Measurements from ENCODE around the gene SUSD4. TPM values are rescaled to one million over a fixed set of nuclear protein-coding genes. Genes with fewer than 3 reads are reported as not detected.

Gene SUSD4
- total and polyA plus RNA-seq, 2 of the 4 experiments (the other 2 are of a cell fraction) = 1.8 to 2.7 TPM

DNA sequence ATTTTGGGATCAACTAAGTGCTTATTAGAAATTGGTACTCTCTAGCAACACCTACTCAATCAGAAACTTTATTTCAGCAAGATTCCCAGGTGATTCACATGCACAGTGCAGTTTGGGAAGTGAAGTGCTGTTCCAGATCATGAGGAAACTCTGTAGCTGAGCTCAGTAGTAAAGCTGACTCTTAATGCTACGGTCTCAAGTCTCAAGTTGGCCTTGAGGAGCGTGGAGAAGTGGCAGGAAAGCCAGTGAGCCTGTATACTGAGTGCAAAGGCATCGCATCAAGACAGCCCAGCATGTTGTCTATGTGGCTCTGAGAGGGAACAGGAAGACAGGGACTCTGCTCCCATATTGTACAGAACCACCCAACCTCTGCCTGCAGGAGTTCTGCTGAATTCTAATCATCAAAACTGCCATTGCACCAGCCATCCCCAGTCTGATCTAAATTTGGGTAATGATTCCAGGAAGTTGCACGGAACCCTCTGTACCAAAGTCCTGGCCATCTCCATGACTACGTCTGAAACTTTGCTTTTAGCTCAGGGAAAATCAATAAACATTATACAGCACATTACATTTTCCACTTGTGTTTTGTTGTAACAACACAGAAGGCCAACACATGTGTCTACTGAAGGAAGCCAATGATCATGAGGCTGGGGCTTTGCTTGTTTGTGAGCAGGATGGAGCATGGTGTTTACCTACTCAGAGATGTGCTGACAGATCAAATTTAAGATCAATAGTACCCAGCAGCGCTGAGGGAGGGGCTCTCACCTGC lies 115.8 kb downstream of the SUSD4 start:
- Histone ChIP-seq H3K27ac (ENCODE audit: insufficient read depth, low read length) (no peak overlapping the region), H4K5ac (ENCODE audit: low read depth, low read length) (no peak overlapping the region), H4K91ac (ENCODE audit: insufficient read depth, low read depth, low read length) (no peak overlapping the region), H3K4me1 (ENCODE audit: control insufficient read depth, insufficient read depth, low read length) (no peaks in the 10 kb centered on the region), H2BK20ac (ENCODE audit: low read depth, low read length) (no peak overlapping the region), H3K79me1 (ENCODE audit: low read depth in 1 of 2, low read length in 2 of 2) (no peaks in the 10 kb centered on the region), H3K4ac (ENCODE audit: low read depth, low read length) (no peak overlapping the region), H3K23ac (ENCODE audit: low read depth, low read length) (no peak overlapping the region), H2BK5ac (ENCODE audit: low read depth, low read length, poor library complexity, severe bottlenecking) (no peak overlapping the region), H4K20me1 (ENCODE audit: insufficient read depth, low read length) (no peaks in the 10 kb centered on the region), H2BK120ac (ENCODE audit: low read depth, low read length) (no peak overlapping the region), H3K27me3 (ENCODE audit: control insufficient read depth, insufficient read depth, low read length) (peaks cover 20% of the 10 kb centered on the region), H3K9me3 (ENCODE audit: control insufficient read depth, insufficient read depth, low read length) (no peaks in the 10 kb centered on the region), H3K36me3 (ENCODE audit: control insufficient read depth, insufficient read depth, low read length) (no peaks in the 10 kb centered on the region), H3K56ac (ENCODE audit: extremely low read depth, insufficient read depth, low read length) (no peak overlapping the region), H2AFZ (replicated peaks; ENCODE audit: low read length, poor library complexity) (no peak overlapping the region), H3K14ac (replicated peaks; ENCODE audit: low read depth, low read length) (no peak overlapping the region), H2AK9ac (replicated peaks; ENCODE audit: low read depth, low read length, poor library complexity) (no peak overlapping the region), H2AK5ac (ENCODE audit: low read depth, low read length) (no peak overlapping the region), H3K18ac (ENCODE audit: low read depth, low read length) (no peak overlapping the region), H4K8ac (ENCODE audit: low read depth in 2 of 2, low read length in 2 of 2) (no peak overlapping the region), H2BK15ac (ENCODE audit: low read depth, low read length) (no peak overlapping the region), H3K9me1 (ENCODE audit: insufficient read depth, low read length) (no peaks in the 10 kb centered on the region), H3K4me2 (ENCODE audit: low read depth, low read length) (no peak overlapping the region), H3K9ac (ENCODE audit: low read depth, low read length) (no peak overlapping the region), H3K4me3 (ENCODE audit: insufficient read depth, low read depth, low read length) (no peak overlapping the region)
- no TSS peak for BruUV-seq (replicated peaks)
- ChIA-PET CTCF (no interaction called here), POLR2A (ENCODE audit: unreplicated experiment) (no interaction called here)
- WGBS, 2 experiments (ENCODE audit: extremely low coverage in 2 of 2, insufficient read length in 1 of 2) = no CpG with 5 or more reads among the region's 6 CpGs
- in situ Hi-C loops (cut with MboI; ENCODE audit: low sequenced_read_pairs) (no loop called here), intact Hi-C loops (cut with micrococcal nuclease) (no loop called here), dilution Hi-C loops (cut with HindIII; ENCODE audit: low sequenced_read_pairs, unreplicated experiment) (no loop called here)
- TF ChIP-seq RFX5 (IDR thresholded peaks at IDR 0.05; ENCODE audit: low read depth, low read length) (no peak), CHD1 (IDR thresholded peaks at IDR 0.05; ENCODE audit: low read depth, low read length) (no peak), MAFK (IDR thresholded peaks at IDR 0.05; ENCODE audit: low read depth, low read length) (peak; percentile 28; the same call in 1 of the 2 replicates), MXI1 (IDR thresholded peaks at IDR 0.05; ENCODE audit: borderline replicate concordance, low read depth, low read length) (no peak), POLR2A (IDR thresholded peaks at IDR 0.05; ENCODE audit: low read depth, low read length) (no peak), SMC3 (IDR thresholded peaks at IDR 0.05; ENCODE audit: low read depth, low read length) (no peak)
- TF ChIP-seq, protein P1, sequence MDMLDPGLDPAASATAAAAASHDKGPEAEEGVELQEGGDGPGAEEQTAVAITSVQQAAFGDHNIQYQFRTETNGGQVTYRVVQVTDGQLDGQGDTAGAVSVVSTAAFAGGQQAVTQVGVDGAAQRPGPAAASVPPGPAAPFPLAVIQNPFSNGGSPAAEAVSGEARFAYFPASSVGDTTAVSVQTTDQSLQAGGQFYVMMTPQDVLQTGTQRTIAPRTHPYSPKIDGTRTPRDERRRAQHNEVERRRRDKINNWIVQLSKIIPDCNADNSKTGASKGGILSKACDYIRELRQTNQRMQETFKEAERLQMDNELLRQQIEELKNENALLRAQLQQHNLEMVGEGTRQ (IDR thresholded peaks at IDR 0.05; ENCODE audit: low read depth, low read length) = no peak
- TF ChIP-seq, protein P2, sequence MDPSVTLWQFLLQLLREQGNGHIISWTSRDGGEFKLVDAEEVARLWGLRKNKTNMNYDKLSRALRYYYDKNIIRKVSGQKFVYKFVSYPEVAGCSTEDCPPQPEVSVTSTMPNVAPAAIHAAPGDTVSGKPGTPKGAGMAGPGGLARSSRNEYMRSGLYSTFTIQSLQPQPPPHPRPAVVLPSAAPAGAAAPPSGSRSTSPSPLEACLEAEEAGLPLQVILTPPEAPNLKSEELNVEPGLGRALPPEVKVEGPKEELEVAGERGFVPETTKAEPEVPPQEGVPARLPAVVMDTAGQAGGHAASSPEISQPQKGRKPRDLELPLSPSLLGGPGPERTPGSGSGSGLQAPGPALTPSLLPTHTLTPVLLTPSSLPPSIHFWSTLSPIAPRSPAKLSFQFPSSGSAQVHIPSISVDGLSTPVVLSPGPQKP (IDR thresholded peaks at IDR 0.05; ENCODE audit: borderline replicate concordance, low read depth, low read length) = no peak
- no peak for ATAC-seq (ENCODE audit: low read depth)
- DNase-seq = no peak
